HL-60 (cell line): ENCODE measurements around the gene LIME1.

ENCODE experiments used
- REST ChIP-seq: IDR thresholded peaks from 2 replicates; pipeline ENCODE4 v1.6.1; 2012; ENCODE audit warnings: low read depth; ENCODE audit not compliant: insufficient replicate concordance
- TF ChIP-seq, protein P1 (sequence below): IDR thresholded peaks from one replicate; pipeline ENCODE4 v1.5.1; 2011; ENCODE audit warnings: low read length, control low read depth, inconsistent platforms; ENCODE audit not compliant: insufficient read depth

GRCh38 chr20:63740627-63741353 is 4.3 kb downstream of the LIME1 start:
- TF ChIP-seq, protein P1, sequence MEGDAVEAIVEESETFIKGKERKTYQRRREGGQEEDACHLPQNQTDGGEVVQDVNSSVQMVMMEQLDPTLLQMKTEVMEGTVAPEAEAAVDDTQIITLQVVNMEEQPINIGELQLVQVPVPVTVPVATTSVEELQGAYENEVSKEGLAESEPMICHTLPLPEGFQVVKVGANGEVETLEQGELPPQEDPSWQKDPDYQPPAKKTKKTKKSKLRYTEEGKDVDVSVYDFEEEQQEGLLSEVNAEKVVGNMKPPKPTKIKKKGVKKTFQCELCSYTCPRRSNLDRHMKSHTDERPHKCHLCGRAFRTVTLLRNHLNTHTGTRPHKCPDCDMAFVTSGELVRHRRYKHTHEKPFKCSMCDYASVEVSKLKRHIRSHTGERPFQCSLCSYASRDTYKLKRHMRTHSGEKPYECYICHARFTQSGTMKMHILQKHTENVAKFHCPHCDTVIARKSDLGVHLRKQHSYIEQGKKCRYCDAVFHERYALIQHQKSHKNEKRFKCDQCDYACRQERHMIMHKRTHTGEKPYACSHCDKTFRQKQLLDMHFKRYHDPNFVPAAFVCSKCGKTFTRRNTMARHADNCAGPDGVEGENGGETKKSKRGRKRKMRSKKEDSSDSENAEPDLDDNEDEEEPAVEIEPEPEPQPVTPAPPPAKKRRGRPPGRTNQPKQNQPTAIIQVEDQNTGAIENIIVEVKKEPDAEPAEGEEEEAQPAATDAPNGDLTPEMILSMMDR: no peak
- TF ChIP-seq REST: no peak
